ENCODE results near the gene USP27X. TPM values are rescaled to one million over a fixed set of nuclear protein-coding genes. Genes with fewer than 3 reads are reported as not detected.

The USP27X gene
- 1 to 10 TPM; 1.7 to 2.4 (median 2.0) TPM for total RNA-seq
- 3.4 TPM for total RNA-seq (2013)

DNA sequence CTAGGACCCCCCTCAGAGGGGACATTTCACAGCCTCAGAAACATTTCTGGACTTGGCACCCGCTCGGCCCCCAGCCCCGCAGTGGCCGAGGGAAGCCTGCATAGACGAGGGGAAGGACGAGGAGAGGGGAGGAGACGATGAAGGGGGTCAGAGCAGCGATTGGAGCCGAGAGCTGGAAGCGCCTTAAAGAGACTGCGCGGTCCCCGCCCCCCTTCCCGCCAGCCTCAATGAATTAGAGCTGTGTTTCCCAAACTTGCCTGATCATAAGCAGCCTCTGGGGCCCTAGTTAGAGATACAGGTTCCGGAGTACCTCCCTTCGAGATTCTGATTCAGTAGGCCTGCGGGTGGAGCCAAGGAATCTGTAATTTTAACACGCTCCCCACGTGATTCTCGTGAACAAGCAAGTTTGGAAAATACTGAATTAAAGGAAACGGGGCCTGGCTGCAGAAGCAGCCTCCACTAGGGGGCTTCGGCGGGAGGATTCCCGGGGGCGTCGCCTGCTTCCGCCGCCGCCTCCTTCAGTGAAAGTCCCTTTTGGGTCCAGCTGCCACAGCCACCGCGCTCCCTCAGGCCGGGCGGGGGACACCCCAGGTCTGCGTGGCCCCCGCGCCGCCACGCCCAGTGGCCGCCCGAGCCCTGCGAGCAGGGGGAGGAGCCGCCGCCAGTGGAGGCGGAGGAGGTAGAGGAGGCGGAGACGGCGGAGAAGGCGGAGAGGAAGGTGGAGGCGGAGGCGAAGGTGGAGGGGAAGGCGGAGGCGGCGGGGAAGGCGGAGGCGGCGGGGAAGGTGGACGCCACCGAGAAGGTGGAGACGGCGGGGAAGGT, at the start of gene USP27X:
Gene USP27X (plus strand): TSS at position 651 of the 822 bp plus-strand sequence. CDS start 824 bp downstream, outside the sequence.
- WGBS (ENCODE audit: insufficient coverage): under 1% methylated on average over 57 of the region's 60 CpGs
- Histone ChIP-seq H3K9me3 (ENCODE audit: control insufficient read depth, insufficient read depth, low read length) (no peaks in the 10 kb centered on the region), H3K4me3 (ENCODE audit: low read length) (peak within 1 kb of the TSS; percentile 58), H3K27ac (ENCODE audit: low read length) (peak within 1 kb of the TSS; percentile 61), H3K27me3 (ENCODE audit: control insufficient read depth, insufficient read depth, low read length) (no peaks in the 10 kb centered on the region), H3K36me3 (ENCODE audit: control insufficient read depth, insufficient read depth, low read length) (no peaks in the 10 kb centered on the region), H3K4me1 (ENCODE audit: control insufficient read depth, insufficient read depth, low read length) (peaks cover 26% of the 10 kb centered on the region)
- Mint-ChIP-seq H3K27me3 (ENCODE audit: low read depth in 2 of 2) (no peaks in the 10 kb centered on the region), H3K9me3 (no peaks in the 10 kb centered on the region), H3K4me3 (peak within 1 kb of the TSS; percentile 81), H3K4me1 (peaks cover 0 to 18% of the 10 kb centered on the region in 2 donors), H3K36me3 (no peaks in the 10 kb centered on the region), H3K27ac (peak within 1 kb of the TSS; percentile 26 to 74)
- ATAC-seq (peak; percentile 94 to 97 (median 94)), DNase-seq (peak; percentile 69 to 89)
- intact Hi-C loops (cut with micrococcal nuclease): loop anchor here (1.0 kb wide), 1 partner anchor 43 kb away; the partner anchor contains the start of gene CLCN5
- TF ChIP-seq, protein P1, sequence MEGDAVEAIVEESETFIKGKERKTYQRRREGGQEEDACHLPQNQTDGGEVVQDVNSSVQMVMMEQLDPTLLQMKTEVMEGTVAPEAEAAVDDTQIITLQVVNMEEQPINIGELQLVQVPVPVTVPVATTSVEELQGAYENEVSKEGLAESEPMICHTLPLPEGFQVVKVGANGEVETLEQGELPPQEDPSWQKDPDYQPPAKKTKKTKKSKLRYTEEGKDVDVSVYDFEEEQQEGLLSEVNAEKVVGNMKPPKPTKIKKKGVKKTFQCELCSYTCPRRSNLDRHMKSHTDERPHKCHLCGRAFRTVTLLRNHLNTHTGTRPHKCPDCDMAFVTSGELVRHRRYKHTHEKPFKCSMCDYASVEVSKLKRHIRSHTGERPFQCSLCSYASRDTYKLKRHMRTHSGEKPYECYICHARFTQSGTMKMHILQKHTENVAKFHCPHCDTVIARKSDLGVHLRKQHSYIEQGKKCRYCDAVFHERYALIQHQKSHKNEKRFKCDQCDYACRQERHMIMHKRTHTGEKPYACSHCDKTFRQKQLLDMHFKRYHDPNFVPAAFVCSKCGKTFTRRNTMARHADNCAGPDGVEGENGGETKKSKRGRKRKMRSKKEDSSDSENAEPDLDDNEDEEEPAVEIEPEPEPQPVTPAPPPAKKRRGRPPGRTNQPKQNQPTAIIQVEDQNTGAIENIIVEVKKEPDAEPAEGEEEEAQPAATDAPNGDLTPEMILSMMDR (IDR thresholded peaks at IDR 0.05): peak; percentile 43

DNA sequence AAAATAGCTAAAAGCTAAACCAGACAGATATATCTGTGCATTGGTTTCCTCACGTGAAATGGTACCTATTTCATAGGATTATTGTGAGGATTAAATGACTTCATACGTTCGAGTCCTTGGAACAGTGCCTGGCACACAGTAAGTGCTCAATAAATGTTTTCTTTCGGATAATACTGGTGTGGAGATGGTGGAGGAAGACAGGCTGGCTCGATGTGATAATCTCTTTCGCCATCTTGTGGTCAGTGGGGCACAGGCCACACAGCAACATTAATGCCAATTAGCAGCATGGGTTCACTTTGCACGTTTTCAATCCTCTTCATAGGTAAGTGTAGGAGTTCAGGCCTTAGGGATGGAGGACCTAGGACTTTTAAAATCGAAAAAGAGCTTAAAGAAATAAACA, 40.9 kb upstream of the USP27X start:
- Mint-ChIP-seq H3K4me1 (no peaks in the 10 kb centered on the region), H3K9me3 (no peaks in the 10 kb centered on the region), H3K4me3 (no peak overlapping the region), H3K36me3 (no peaks in the 10 kb centered on the region), H3K27me3 (ENCODE audit: low read depth in 2 of 2) (peaks cover 2 to 10% of the 10 kb centered on the region in 2 donors), H3K27ac (no peak overlapping the region)
- no peaks in the 10 kb centered on the region for H3K36me3 ChIP-seq (ENCODE audit: control insufficient read depth, insufficient read depth, low read length)
- H3K4me3 ChIP-seq (ENCODE audit: low read length): no peak overlapping the region
- no peaks in the 10 kb centered on the region for H3K4me1 ChIP-seq (ENCODE audit: control insufficient read depth, insufficient read depth, low read length)
- ATAC-seq: peak in 1 of 3 donors; percentile 53
- H3K9me3 ChIP-seq (ENCODE audit: control insufficient read depth, insufficient read depth, low read length): no peaks in the 10 kb centered on the region
- no peak overlapping the region for H3K27ac ChIP-seq (ENCODE audit: low read length)
- no peaks in the 10 kb centered on the region for H3K27me3 ChIP-seq (ENCODE audit: control insufficient read depth, insufficient read depth, low read length)
- TF ChIP-seq, protein P1 (IDR thresholded peaks at IDR 0.05): no peak
- WGBS (ENCODE audit: insufficient coverage): 56% methylated on average over 6 of the region's 8 CpGs
- peak in 1 of 2 donors; percentile 19 for DNase-seq
- intact Hi-C loops (cut with micrococcal nuclease): no loop called here

DNA sequence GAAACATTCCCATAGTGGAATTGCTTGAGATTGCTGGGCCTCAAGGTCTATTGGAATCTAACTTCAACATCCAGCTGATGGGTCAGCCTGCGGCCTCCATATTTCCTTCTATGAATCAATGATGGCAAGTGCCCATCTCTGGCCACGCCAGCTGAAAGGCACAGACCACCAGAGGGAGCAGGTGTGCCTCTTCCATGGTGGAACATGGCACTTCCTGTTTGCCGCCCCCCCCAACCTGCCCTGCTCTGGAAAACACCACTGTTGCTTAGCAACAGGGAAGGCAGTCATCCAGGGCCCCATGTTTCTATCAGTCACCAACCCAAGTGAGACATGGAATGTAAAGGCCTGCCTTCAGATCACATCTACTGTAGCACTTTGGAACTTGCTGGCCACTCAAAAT, 38.6 kb upstream of the USP27X start:
- Histone ChIP-seq H3K27ac (ENCODE audit: low read length) (no peak overlapping the region), H3K9me3 (ENCODE audit: control insufficient read depth, insufficient read depth, low read length) (no peaks in the 10 kb centered on the region), H3K4me3 (ENCODE audit: low read length) (no peak overlapping the region), H3K36me3 (ENCODE audit: control insufficient read depth, insufficient read depth, low read length) (no peaks in the 10 kb centered on the region), H3K27me3 (ENCODE audit: control insufficient read depth, insufficient read depth, low read length) (no peaks in the 10 kb centered on the region), H3K4me1 (ENCODE audit: control insufficient read depth, insufficient read depth, low read length) (no peaks in the 10 kb centered on the region)
- intact Hi-C loops (cut with micrococcal nuclease): no loop called here
- Mint-ChIP-seq H3K27me3 (ENCODE audit: low read depth in 2 of 2) (peaks cover 2 to 12% of the 10 kb centered on the region in 2 donors), H3K4me1 (no peaks in the 10 kb centered on the region), H3K4me3 (no peak overlapping the region), H3K36me3 (no peaks in the 10 kb centered on the region), H3K9me3 (no peaks in the 10 kb centered on the region), H3K27ac (no peak overlapping the region)
- TF ChIP-seq, protein P1 (IDR thresholded peaks at IDR 0.05): no peak
- DNase-seq (peak in 1 of 2 donors; percentile 58), ATAC-seq (peak in 1 of 3 donors; percentile 33)
- WGBS (ENCODE audit: insufficient coverage): 60% methylated on average over 3 of the region's 3 CpGs

Data from natural killer cell (primary cell).